Upper lobe of right lung (tissue), 1 donor: ENCODE data around the gene HYKK. TPM values are rescaled to one million over a fixed set of nuclear protein-coding genes. Genes with fewer than 3 reads are reported as not detected.

Experiments
- ATAC-seq: fragments of 200-7000 bp; cut with Tn5 transposase; one replicate; pipeline ENCODE4 v1.9.1; 2020; ENCODE audit warnings: mild to moderate bottlenecking, moderate library complexity
- DNase-seq: peaks from one replicate; pipeline ENCODE4 v3.0.0-alpha.2; 2020
- H3K27ac ChIP-seq: fragments of 200-600 bp; one replicate; pipeline ENCODE4 v1.8.0; 2022
- H3K27me3 ChIP-seq: fragments of 200-600 bp; one replicate; pipeline ENCODE4 v1.8.0; 2022; ENCODE audit warnings: mild to moderate bottlenecking
- H3K36me3 ChIP-seq: fragments of 200-600 bp; one replicate; pipeline ENCODE4 v1.8.0; 2022
- H3K4me1 ChIP-seq: fragments of 200-600 bp; one replicate; pipeline ENCODE4 v1.8.0; 2022
- H3K4me3 ChIP-seq: fragments of 200-600 bp; one replicate; pipeline ENCODE4 v1.8.0; 2022; ENCODE audit warnings: mild to moderate bottlenecking
- H3K9me3 ChIP-seq: fragments of 200-600 bp; one replicate; pipeline ENCODE4 v1.8.0; 2022
- CTCF ChIP-seq: fragments of 200-600 bp; IDR thresholded peaks from one replicate; pipeline ENCODE4 v1.8.0; 2022; ENCODE audit warnings: antibody characterized with exemption
- intact Hi-C: fragments of 100-400 bp; cut with DNase I; formaldehyde crosslinking; loops from one replicate; pipeline ENCODE4 v1.11.0; 2022
- total RNA-seq: library from RNA; stranded (reverse); fragmentation: NEBNext Ultra II Directional; extraction: Animal tissue kit (Norgen Biotek cat#: 25700); gene quantifications from one replicate; pipeline ENCODE4 v1.2.1, GENCODE V29; 2021
- donor health status: DM: no; HTN: yes; CAD: no; lungs with severe emphysema.

The HYKK gene
- total RNA-seq, 1 donor from 2014 or later: 4.1 TPM

- intact Hi-C loops: no loop called here
- Histone ChIP-seq H3K27me3 (no peaks in the 10 kb centered on the region), H3K27ac (no peak overlapping the region), H3K4me3 (no peak overlapping the region), H3K9me3 (no peaks in the 10 kb centered on the region), H3K4me1 (no peaks in the 10 kb centered on the region), H3K36me3 (peaks cover 94% of the 10 kb centered on the region)
- ATAC-seq (no peak), DNase-seq (no peak)
- no peak for TF ChIP-seq CTCF
Measured at GRCh38 chr15:78479650-78480049, 27.7 kb upstream of the HYKK start.

GRCh38 chr15:78481917-78482316, 25.5 kb upstream of the HYKK start:
- no peaks in the 10 kb centered on the region for H3K9me3 ChIP-seq
- no peak for DNase-seq
- intact Hi-C loops: no loop called here
- ATAC-seq: no peak
- no peak overlapping the region for H3K4me3 ChIP-seq
- no peak overlapping the region for H3K27ac ChIP-seq
- H3K36me3 ChIP-seq: peaks cover 94% of the 10 kb centered on the region
- no peak for TF ChIP-seq CTCF
- H3K4me1 ChIP-seq: no peaks in the 10 kb centered on the region
- H3K27me3 ChIP-seq: no peaks in the 10 kb centered on the region

GRCh38 chr15:78492872-78493271, 14.5 kb upstream of the HYKK start:
- Histone ChIP-seq H3K36me3 (peaks cover 96% of the 10 kb centered on the region), H3K4me1 (no peaks in the 10 kb centered on the region), H3K9me3 (no peaks in the 10 kb centered on the region), H3K27ac (no peak overlapping the region), H3K4me3 (no peak overlapping the region), H3K27me3 (no peaks in the 10 kb centered on the region)
- TF ChIP-seq CTCF: no peak
- ATAC-seq (no peak), DNase-seq (no peak)
- intact Hi-C loops: no loop called here

GRCh38 chr15:78501857-78502256, 5.5 kb upstream of the HYKK start:
- TF ChIP-seq CTCF: no peak
- no peak for ATAC-seq
- no peak for DNase-seq
- H3K4me1 ChIP-seq: no peaks in the 10 kb centered on the region
- H3K9me3 ChIP-seq: no peaks in the 10 kb centered on the region
- H3K27me3 ChIP-seq: no peaks in the 10 kb centered on the region
- H3K4me3 ChIP-seq: no peak overlapping the region
- H3K27ac ChIP-seq: no peak overlapping the region
- peaks cover 33% of the 10 kb centered on the region for H3K36me3 ChIP-seq
- intact Hi-C loops: no loop called here

GRCh38 chr15:78502641-78503040, 4.7 kb upstream of the HYKK start:
- ATAC-seq (no peak), DNase-seq (no peak)
- TF ChIP-seq CTCF: no peak
- Histone ChIP-seq H3K27ac (no peak overlapping the region), H3K4me1 (no peaks in the 10 kb centered on the region), H3K4me3 (no peak overlapping the region), H3K27me3 (no peaks in the 10 kb centered on the region), H3K36me3 (peaks cover 26% of the 10 kb centered on the region), H3K9me3 (no peaks in the 10 kb centered on the region)
- intact Hi-C loops: no loop called here

- DNase-seq (no peak), ATAC-seq (peak; percentile 23)
- Histone ChIP-seq H3K4me3 (peak overlapping the region; percentile 86), H3K27me3 (no peaks in the 10 kb centered on the region), H3K4me1 (peaks cover 5% of the 10 kb centered on the region), H3K9me3 (no peaks in the 10 kb centered on the region), H3K36me3 (no peaks in the 10 kb centered on the region), H3K27ac (peak overlapping the region; percentile 65)
- intact Hi-C loops: no loop called here
- TF ChIP-seq CTCF: no peak
Measured at GRCh38 chr15:78507831-78508160, 419 bp downstream of the HYKK start.
